GM18511 (cell line): ENCODE data around the gene CNKSR1.

Experiments used
- ATAC-seq: cut with Tn5 transposase; IDR thresholded peaks from one replicate; pipeline ENCODE4 v1.9.1; 2021; ENCODE audit warnings: mild to moderate bottlenecking, moderate library complexity; ENCODE audit not compliant: unreplicated experiment

Gene CNKSR1

GRCh38 chr1:26159743-26160039 lies 17.6 kb upstream of the CNKSR1 start:
- no peak for ATAC-seq

GRCh38 chr1:26160527-26161414 lies 16.5 kb upstream of the CNKSR1 start:
- ATAC-seq: no peak

- ATAC-seq: no peak
Observed at GRCh38 chr1:26161415-26162219, 15.7 kb upstream of the CNKSR1 start.

GRCh38 chr1:26162220-26162709 lies 15.0 kb upstream of the CNKSR1 start:
- ATAC-seq: no peak

- no peak for ATAC-seq
Observed at GRCh38 chr1:26163684-26164035, 13.6 kb upstream of the CNKSR1 start.

GRCh38 chr1:26164036-26164860 lies 13.0 kb upstream of the CNKSR1 start:
- no peak for ATAC-seq

DNA sequence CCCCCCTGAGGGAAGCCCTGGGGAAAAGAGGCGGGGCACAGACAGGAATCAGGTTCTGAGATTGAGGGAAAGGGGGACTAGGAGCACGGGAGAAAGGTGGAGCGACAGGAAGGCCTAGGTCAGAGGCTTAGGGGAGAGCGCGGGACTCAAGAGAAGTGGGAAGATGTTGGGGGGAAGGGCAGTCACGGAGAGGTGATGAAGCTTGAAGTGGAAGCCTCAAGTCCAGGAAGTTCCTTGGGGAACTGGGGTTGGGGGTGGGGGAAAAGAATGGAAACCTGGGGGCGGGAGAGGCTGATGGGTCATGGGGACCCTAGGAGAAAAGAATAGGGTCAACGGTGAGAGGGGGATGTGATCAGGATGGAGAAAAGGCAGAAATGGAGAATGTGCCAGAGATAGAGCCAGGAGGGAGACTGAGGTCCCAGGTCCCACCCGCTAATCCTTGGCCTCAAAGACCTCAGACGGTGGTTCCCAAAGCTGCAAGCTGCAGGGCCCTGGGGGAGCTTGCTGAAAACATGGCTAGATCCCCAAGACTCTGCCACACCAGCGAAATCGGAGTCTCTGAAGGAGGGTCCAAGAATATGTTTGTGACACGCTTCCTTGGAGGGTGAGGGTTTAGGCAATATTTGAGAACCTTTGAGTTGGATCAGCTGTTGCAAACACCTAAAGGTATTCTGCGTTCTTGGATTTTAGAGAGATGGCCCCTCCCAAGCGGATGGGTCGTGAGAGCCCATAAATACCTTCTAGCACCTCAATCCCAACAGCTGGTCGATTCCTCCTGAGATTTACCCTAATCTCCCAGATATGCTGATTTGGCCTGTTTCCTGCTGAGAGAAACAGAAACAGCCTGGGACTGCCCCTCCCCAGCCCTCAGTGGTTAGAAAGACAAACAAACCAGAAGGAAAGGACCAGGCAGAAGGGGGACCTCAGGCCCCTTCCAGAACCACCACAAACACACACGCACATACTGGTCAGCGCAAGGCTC lies 12.1 kb upstream of the CNKSR1 start:
- no peak for ATAC-seq

GRCh38 chr1:26166719-26167281 lies 10.5 kb upstream of the CNKSR1 start:
- ATAC-seq: no peak

DNA sequence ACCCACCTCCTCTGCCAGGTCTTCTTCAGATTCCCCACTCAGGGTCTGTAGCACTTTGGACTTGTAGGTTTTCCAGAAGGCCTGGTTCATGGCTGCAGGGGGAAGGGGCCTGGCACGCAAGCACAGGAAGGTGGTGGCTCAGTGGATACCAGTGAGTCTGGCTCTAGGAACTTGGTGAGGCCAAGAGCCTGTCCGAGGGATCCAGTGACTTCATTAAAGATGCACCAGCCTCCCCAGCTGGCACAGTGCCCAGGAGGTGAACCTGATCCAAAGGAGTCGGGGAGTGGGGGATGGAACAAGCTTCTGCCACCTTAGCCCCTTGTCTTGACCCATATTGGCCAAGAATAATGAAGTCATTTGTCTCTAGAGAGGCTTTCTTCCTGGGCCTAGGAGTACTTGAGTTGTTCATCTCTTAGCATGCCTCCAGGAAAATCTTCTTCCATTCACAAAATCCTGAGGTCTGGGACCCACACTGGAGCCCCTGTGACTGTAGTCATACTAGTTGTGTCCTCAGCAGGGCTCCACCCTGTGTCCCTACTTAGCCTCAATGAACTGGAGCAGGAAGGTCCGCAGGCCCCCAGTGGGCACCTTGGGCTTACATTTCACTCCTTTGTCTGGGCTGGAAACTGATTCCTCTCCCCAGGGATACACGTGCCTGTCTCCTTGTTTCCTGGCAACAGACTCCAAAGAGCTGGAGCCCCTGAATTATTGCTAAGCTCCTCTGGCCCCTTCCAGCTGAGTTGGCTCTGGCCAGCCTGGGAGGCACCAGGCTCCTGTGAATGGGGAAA lies 8.7 kb upstream of the CNKSR1 start, which contains the start of gene C1orf232:
TSS of gene C1orf232 (minus strand) at position 554 of the 788 bp plus-strand sequence. CDS start at position 90, 464 bp downstream.
- ATAC-seq: no peak

GRCh38 chr1:26169198-26169554 lies 8.1 kb upstream of the CNKSR1 start:
- ATAC-seq: no peak

DNA sequence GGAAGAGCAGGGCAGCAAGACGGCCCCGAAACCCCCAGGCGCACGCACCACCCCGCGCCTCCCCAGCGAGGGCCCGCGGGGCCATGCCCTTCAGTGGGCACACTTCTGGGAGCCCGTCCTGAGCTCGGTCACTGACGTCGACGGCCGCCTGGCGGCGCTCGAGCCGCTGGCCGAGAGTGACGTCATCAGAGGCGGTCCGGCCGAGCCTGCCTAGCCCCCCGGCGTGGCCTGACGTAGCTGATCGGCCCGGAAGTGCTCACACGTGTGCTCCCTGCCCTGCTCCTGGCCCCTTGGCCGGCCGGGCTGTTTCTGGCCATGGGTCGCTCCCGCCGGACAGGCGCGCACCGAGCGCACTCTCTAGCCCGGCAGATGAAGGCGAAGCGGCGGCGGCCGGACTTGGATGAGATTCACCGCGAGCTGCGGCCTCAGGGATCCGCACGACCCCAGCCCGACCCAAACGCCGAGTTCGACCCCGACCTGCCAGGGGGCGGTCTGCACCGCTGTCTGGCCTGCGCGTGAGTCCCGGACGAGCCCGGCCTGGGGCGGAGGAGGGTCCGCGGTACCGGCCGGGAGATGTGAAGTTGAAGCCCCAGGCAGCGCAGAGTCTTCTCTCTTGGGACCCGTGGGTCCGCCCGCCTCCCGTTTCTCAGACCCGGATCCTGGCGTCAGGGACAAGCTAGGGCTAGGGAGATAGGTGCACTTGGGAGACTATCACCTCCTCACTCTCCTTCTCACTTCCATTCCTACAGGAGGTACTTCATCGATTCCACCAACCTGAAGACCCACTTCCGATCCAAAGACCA lies 7.4 kb upstream of the CNKSR1 start, which contains the start of gene ZNF593:
TSS of gene ZNF593 (plus strand) at position 240 of the 803 bp plus-strand sequence. CDS start at position 316, 76 bp downstream.
- peak; percentile 94 for ATAC-seq

- no peak for ATAC-seq
Observed at GRCh38 chr1:26170472-26170821, 6.8 kb upstream of the CNKSR1 start.

DNA sequence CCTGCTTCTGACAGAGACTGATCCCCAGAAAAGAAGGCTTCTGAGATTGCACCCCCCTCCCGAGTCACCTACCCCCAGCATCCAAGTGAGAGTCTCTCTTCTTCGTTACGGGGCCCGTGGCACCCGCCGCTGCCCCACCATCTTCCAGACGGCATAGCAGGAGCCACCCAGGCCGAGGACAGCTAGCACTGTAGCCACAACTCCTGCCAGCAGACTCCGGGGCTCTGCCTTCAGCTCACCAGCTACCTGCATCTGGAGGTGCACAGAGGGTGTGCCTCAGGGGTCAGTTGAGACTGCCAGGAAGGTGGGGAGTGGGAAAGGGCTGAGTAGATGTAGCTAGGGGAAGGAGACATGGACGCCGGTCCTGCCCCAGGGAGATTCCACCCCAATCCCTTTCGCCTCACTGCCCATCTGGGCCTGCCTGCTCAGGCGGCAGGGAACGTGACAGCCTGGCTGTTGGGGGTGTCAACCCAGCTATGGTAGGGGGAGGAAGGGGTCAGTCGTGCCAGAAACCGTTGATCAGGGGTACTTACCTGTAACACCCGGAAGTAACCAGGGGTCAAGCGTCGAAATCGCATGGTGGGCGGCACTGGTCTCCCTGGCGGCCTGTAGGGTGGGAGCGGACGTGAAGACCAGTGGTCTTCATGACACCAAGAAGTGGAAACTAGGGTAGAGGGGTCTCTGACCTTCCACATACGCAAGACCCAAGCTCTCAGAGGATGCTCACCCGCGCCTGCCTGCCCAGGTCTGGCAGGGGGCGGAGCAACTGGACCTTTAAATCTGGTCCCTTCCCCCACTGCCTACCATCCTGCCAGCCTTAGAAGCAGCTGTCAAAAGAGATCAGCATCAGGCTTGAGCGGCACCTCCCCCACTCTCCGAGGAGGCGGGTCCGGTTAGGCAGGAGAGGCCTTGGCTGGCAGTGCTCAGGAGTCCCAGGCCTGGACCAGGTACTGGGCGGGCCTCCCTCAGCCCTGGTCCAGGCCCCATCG lies 5.9 kb upstream of the CNKSR1 start, which contains the start of gene ZNF593OS:
TSS of gene ZNF593OS (minus strand) at position 749 of the 989 bp plus-strand sequence. CDS start at position 578, 171 bp downstream.
- ATAC-seq: no peak

DNA sequence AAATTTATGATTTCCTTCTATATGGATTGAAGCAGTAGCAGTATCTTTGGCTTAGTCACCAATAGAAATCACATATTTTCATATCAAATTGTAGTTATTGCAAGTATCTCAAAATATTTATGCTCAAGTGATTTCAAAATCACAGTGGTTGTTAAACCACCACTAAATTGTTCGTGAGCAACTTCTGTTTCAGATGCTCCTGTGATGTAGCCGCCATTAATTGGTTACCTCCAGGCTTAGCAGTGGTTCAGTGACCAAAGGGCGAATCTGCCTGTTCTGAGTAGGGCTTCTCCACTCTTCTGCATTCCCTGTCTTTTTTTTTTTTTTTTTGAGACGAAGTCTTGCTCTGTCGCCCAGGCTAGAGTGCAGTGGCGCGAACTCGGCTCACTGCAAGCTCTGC lies 1.9 kb upstream of the CNKSR1 start:
- no peak for ATAC-seq

GRCh38 chr1:26180010-26180506 lies 2.8 kb downstream of the CNKSR1 start:
- ATAC-seq: no peak

GRCh38 chr1:26181586-26182382 lies 4.5 kb downstream of the CNKSR1 start:
- no peak for ATAC-seq
